Hepatocyte (in vitro differentiated cells): Measurements from ENCODE around the gene OS9. TPM values are rescaled to one million over a fixed set of nuclear protein-coding genes. Genes with fewer than 3 reads are reported as not detected.

Experiments used
- DNase-seq: peaks from one replicate; pipeline ENCODE4 v3.0.0-alpha.2; 2016; ENCODE audit warnings: low spot score
- H2AFZ ChIP-seq: fragments of 200-600 bp; sonication (generic); 2 replicates; pipeline ENCODE4 v1.6.0; 2016; ENCODE audit warnings: antibody characterized with exemption, mild to moderate bottlenecking
- H3K27ac ChIP-seq: fragments of 200-600 bp; sonication (generic); 2 replicates; pipeline ENCODE4 v1.5.1; 2016; ENCODE audit warnings: mild to moderate bottlenecking
- H3K27me3 ChIP-seq: fragments of 200-600 bp; sonication (generic); 2 replicates; pipeline ENCODE4 v1.6.1; 2016
- H3K36me3 ChIP-seq: fragments of 200-600 bp; sonication (generic); replicated peaks from 2 replicates; pipeline ENCODE4 v1.5.1; 2016; ENCODE audit warnings: low read depth; ENCODE audit not compliant: insufficient read depth
- H3K4me1 ChIP-seq: fragments of 200-600 bp; sonication (generic); 2 replicates; pipeline ENCODE4 v1.5.1; 2016; ENCODE audit warnings: mild to moderate bottlenecking, moderate library complexity; ENCODE audit not compliant: insufficient read depth
- H3K4me2 ChIP-seq: fragments of 200-600 bp; sonication (generic); 2 replicates; pipeline ENCODE4 v1.6.0; 2016
- H3K4me3 ChIP-seq: fragments of 200-600 bp; sonication (generic); 2 replicates; pipeline ENCODE4 v1.5.1; 2016; ENCODE audit warnings: mild to moderate bottlenecking
- H3K79me2 ChIP-seq: fragments of 200-600 bp; sonication (generic); 2 replicates; pipeline ENCODE4 v1.6.0; 2017; ENCODE audit warnings: mild to moderate bottlenecking
- H3K9me2 ChIP-seq: fragments of 200-600 bp; sonication (generic); replicated peaks from 2 replicates; pipeline ENCODE4 v1.6.0; 2017; ENCODE audit warnings: mild to moderate bottlenecking; ENCODE audit not compliant: insufficient read depth
- H3K9me3 ChIP-seq: fragments of 200-600 bp; sonication (generic); 2 replicates; pipeline ENCODE4 v1.5.1; 2016; ENCODE audit warnings: low read depth, mild to moderate bottlenecking
- H4K20me1 ChIP-seq: fragments of 200-600 bp; sonication (generic); 2 replicates; pipeline ENCODE4 v1.6.0; 2016; ENCODE audit warnings: mild to moderate bottlenecking; ENCODE audit not compliant: insufficient read depth, poor library complexity, severe bottlenecking
- CTCF ChIP-seq: fragments of 200-600 bp; sonication (generic); IDR thresholded peaks from 2 replicates; pipeline ENCODE4 v1.5.1; 2016; ENCODE audit warnings: antibody characterized with exemption, mild to moderate bottlenecking; ENCODE audit not compliant: poor library complexity
- EZH2 ChIP-seq: fragments of 200-600 bp; sonication (generic); IDR thresholded peaks from 2 replicates; pipeline ENCODE4 v1.6.1; 2016; ENCODE audit warnings: antibody characterized with exemption, mild to moderate bottlenecking, borderline replicate concordance
- EZH2phosphoT487 ChIP-seq: fragments of 200-600 bp; sonication (generic); IDR thresholded peaks from one replicate; pipeline ENCODE4 v1.6.1; 2018; ENCODE audit warnings: antibody characterized with exemption, mild to moderate bottlenecking, low read depth, moderate library complexity; ENCODE audit not compliant: unreplicated experiment, severe bottlenecking
- WGBS: methylation state at CpG from one replicate; pipeline ENCODE4 v1.1.6; 2016; ENCODE audit warnings: low lambda C conversion rate; ENCODE audit errors: missing lambda C conversion rate; 5-methylcytosine and 5-hydroxymethylcytosine counted together
- polyA plus RNA-seq: library from polyadenylated mRNA; unstranded; fragments of >200 nt; fragmentation: Nextera tagmentation; extraction: Ambion mirVana; gene quantifications from 2 replicates; pipeline ENCODE4 v1.2.1, GENCODE V29; 2016
- total RNA-seq: library from RNA; depleted of rRNA; stranded (reverse); fragments of >200 nt; gene quantifications from 2 replicates; pipeline ENCODE4 v1.2.3, GENCODE V29; 2014

Gene OS9
- total and polyA plus RNA-seq, 2 experiments from 2014 or later: 243 to 366 TPM

- Histone ChIP-seq H3K4me3 (no peak overlapping the region), H3K36me3 (no peaks in the 10 kb centered on the region), H4K20me1 (peaks cover 6% of the 10 kb centered on the region), H3K79me2 (peaks cover 2% of the 10 kb centered on the region), H3K4me1 (peaks cover 28% of the 10 kb centered on the region), H3K27ac (no peak overlapping the region), H2AFZ (no peak overlapping the region), H3K9me3 (no peaks in the 10 kb centered on the region), H3K4me2 (no peak overlapping the region), H3K27me3 (peaks cover 48% of the 10 kb centered on the region), H3K9me2 (no peaks in the 10 kb centered on the region)
- no peak for TF ChIP-seq CTCF
- no peak for TF ChIP-seq EZH2phosphoT487
- TF ChIP-seq EZH2: no peak
- 83% methylated on average over 2 of the region's 2 CpGs for WGBS
- DNase-seq: no peak
Measured at GRCh38 chr12:57762463-57762862, 68.5 kb downstream of the OS9 start.

GRCh38 chr12:57763881-57764661 is 70.1 kb downstream of the OS9 start:
- H3K4me2 ChIP-seq: peak overlapping the region; percentile 96
- H3K9me2 ChIP-seq: no peaks in the 10 kb centered on the region
- peaks cover 28% of the 10 kb centered on the region for H3K4me1 ChIP-seq
- no peaks in the 10 kb centered on the region for H3K36me3 ChIP-seq
- H3K27me3 ChIP-seq: peaks cover 53% of the 10 kb centered on the region
- no peak for DNase-seq
- no peak overlapping the region for H3K4me3 ChIP-seq
- no peaks in the 10 kb centered on the region for H3K9me3 ChIP-seq
- TF ChIP-seq CTCF (no peak), EZH2 (no peak), EZH2phosphoT487 (no peak)
- H4K20me1 ChIP-seq: peaks cover 6% of the 10 kb centered on the region
- H2AFZ ChIP-seq: no peak overlapping the region
- H3K79me2 ChIP-seq: no peaks in the 10 kb centered on the region
- 77% methylated on average over 6 of the region's 6 CpGs for WGBS
- H3K27ac ChIP-seq: no peak overlapping the region

GRCh38 chr12:57764662-57765002 is 70.7 kb downstream of the OS9 start:
- H3K4me2 ChIP-seq: peak overlapping the region; percentile 96
- no peaks in the 10 kb centered on the region for H3K79me2 ChIP-seq
- no peaks in the 10 kb centered on the region for H3K36me3 ChIP-seq
- H3K4me1 ChIP-seq: peaks cover 28% of the 10 kb centered on the region
- peaks cover 53% of the 10 kb centered on the region for H3K27me3 ChIP-seq
- no peak overlapping the region for H3K27ac ChIP-seq
- TF ChIP-seq EZH2phosphoT487 (no peak), CTCF (no peak), EZH2 (no peak)
- 22% methylated on average over 17 of the region's 17 CpGs for WGBS
- peak overlapping the region; percentile 84 for H2AFZ ChIP-seq
- H4K20me1 ChIP-seq: peaks cover 6% of the 10 kb centered on the region
- DNase-seq: no peak
- H3K9me2 ChIP-seq: no peaks in the 10 kb centered on the region
- H3K9me3 ChIP-seq: no peaks in the 10 kb centered on the region
- peak overlapping the region; percentile 45 for H3K4me3 ChIP-seq
